Measurements from ENCODE around the gene PLEKHS1. TPM values are rescaled to one million over a fixed set of nuclear protein-coding genes. Genes with fewer than 3 reads are reported as not detected.

PLEKHS1 gene
- total RNA-seq, 2 donors from 2014 or later: 0.84 to 13.3 TPM

DNA sequence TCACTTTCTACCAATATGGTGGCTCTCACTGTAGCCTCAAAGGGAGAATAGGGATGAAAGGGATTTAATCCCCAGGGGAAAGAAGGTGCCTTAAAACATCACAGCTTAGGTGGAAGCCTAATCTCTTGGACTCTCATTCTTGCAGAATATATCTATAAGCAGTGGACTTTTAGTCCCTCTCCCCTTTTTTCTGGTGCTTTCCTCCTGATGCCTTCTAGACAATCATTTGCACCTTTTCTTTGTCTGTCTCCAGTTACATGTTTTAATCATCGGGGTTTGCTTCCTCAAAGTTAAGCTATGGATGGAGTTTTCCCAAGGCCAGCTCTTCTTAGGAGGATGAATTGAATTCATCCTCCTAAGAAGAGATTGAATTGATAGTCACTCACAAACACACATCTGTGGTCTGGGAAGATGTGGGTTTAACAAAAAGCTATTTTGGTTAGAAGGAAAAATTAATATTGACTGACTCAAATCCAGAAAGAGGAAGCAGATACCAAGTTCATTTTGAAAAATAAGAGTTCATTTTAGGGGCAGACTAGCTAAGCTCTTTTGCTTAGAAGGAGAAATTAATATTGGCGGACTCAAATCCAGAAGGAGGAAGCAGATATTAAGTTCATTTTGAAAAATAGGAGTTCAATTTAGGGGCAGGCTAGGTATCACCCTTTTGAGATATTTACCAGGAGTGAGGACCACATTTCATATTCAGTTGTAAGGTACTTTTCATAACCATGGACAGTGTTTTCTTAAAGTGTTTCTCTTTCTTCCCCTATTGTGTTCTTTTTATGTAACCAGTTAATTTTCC lies 35.2 kb upstream of the PLEKHS1 start:
- Histone ChIP-seq H3K27me3 (no peaks in the 10 kb centered on the region), H3K9me3 (no peaks in the 10 kb centered on the region), H3K9ac (ENCODE audit: low read depth in 2 of 2, low read length in 2 of 2) (no peak overlapping the region), H3K4me1 (no peaks in the 10 kb centered on the region), H3K4me3 (no peak overlapping the region), H3K36me3 (no peaks in the 10 kb centered on the region), H3K27ac (no peak overlapping the region)
- no peak for DNase-seq
- TF ChIP-seq, protein P1, sequence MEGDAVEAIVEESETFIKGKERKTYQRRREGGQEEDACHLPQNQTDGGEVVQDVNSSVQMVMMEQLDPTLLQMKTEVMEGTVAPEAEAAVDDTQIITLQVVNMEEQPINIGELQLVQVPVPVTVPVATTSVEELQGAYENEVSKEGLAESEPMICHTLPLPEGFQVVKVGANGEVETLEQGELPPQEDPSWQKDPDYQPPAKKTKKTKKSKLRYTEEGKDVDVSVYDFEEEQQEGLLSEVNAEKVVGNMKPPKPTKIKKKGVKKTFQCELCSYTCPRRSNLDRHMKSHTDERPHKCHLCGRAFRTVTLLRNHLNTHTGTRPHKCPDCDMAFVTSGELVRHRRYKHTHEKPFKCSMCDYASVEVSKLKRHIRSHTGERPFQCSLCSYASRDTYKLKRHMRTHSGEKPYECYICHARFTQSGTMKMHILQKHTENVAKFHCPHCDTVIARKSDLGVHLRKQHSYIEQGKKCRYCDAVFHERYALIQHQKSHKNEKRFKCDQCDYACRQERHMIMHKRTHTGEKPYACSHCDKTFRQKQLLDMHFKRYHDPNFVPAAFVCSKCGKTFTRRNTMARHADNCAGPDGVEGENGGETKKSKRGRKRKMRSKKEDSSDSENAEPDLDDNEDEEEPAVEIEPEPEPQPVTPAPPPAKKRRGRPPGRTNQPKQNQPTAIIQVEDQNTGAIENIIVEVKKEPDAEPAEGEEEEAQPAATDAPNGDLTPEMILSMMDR (IDR thresholded peaks at IDR 0.05): no peak
- intact Hi-C loops (cut with DNase I): no loop called here

DNA sequence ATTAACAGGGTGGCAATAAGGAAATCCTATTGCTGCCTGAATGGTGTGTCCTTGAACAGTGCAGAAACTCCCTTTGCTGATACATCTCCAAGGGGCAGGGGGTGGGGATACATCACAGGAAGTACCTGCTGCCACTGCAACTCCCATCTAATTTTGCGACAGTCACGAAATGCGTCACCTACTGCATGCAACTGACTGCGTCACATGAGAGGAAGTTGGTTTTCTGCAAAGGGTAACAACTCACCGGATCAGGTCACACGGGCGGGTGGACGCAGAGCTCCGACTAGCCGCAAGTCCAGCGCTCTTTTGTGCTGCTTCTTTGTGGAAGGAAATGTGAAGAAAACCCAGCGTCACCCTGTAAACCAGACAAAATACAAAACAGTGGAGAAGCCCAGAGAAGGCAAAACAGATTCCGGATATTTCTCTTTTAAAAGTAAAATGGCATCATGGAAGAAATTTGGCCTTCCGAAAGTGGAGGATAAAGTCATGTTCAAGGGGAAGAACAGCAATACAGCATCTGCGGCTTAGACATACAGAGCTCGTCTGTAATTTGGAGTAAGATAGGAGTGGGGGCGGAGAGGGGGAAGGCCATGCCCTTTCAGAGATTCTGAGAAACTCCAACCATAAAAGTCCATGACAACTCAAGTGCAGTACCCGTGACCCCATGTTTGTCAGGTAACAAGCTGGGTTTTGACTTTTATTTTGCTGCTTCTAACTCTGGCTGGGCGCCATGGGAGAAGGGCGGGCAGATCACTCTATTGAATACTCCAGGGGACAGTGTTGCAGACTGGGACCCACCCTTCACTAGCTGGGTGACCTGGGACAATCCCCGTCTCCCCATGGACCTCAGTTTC lies 32.3 kb upstream of the PLEKHS1 start:
- peak; percentile 85 for DNase-seq
- H3K9me3 ChIP-seq: no peaks in the 10 kb centered on the region
- intact Hi-C loops (cut with DNase I): no loop called here
- H3K27ac ChIP-seq: peak overlapping the region; percentile 65
- peak overlapping the region; percentile 62 to 74 for H3K9ac ChIP-seq (ENCODE audit: low read depth in 2 of 2, low read length in 2 of 2)
- H3K36me3 ChIP-seq: peaks cover 6% of the 10 kb centered on the region
- no peaks in the 10 kb centered on the region for H3K4me1 ChIP-seq
- TF ChIP-seq, protein P1 (IDR thresholded peaks at IDR 0.05): no peak
- no peaks in the 10 kb centered on the region for H3K27me3 ChIP-seq
- peak overlapping the region; percentile 4 for H3K4me3 ChIP-seq

DNA sequence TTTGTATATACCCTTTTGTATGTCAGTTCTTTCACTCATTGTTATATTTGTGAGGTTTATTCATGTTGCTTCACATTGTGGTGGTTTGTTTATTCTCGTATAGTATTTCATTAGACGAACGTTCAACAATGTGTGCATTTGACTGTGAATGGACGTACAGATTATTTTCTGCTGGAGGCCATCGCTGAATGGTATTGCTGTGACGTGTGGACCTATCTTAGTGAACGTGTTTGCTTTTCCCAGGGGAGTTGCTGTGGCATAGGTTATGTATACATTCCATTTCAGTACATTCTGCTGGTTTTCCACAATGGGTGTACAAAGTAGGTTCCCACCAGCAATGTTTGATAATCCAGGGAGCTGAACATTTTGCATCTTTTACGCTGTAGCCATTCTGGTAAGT lies 31.1 kb upstream of the PLEKHS1 start:
- H3K4me3 ChIP-seq: no peak overlapping the region

DNA sequence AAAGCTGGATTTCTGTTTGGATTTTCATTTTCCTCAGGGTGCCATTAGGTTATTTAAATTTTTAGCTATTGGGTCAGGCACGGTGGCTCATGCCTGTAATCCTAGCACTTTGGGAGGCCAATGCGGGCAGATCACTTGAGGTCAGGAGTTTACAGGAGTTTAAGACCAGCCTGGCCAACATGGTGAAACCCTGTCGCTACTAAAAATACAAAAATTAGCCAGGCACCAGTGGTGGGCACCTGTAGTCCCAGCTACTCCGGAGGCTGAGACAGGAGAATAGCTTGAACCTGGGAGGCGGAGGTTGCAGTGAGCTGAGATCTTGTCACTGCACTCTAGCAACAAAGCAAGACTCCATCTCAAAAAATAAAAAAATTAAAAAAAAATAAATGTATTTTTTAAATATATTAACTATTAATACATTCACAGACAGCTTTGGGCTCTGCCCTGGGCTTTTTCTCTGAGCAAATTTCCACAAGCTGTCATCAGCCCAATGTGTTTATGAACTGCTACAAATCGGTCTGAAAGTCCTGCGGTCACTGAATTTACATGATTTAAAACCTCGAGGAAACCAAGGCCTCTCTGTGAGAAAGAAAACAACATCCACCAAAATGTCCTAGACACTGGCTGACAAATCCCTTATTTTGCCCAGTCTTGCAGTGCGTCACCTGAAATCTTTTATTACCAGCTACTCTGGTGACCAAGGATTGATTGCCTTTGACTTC lies 19.2 kb upstream of the PLEKHS1 start:
- TF ChIP-seq, protein P1 (IDR thresholded peaks at IDR 0.05): no peak
- Histone ChIP-seq H3K36me3 (no peaks in the 10 kb centered on the region), H3K4me1 (no peaks in the 10 kb centered on the region), H3K9ac (ENCODE audit: low read depth in 2 of 2, low read length in 2 of 2) (no peak overlapping the region), H3K4me3 (no peak overlapping the region), H3K9me3 (no peaks in the 10 kb centered on the region), H3K27me3 (no peaks in the 10 kb centered on the region), H3K27ac (no peak overlapping the region)
- intact Hi-C loops (cut with DNase I): no loop called here
- no peak for DNase-seq

More for the DNA sequence above, 31.1 kb upstream of the PLEKHS1 start:
- no peaks in the 10 kb centered on the region for H3K9me3 ChIP-seq
- H3K27ac ChIP-seq: no peak overlapping the region
- intact Hi-C loops (cut with DNase I): no loop called here
- H3K27me3 ChIP-seq: no peaks in the 10 kb centered on the region
- peaks cover 8% of the 10 kb centered on the region for H3K36me3 ChIP-seq
- DNase-seq: no peak
- peak overlapping the region in 1 of 2 donors; percentile 74 for H3K9ac ChIP-seq (ENCODE audit: low read depth in 2 of 2, low read length in 2 of 2)
- TF ChIP-seq, protein P1 (IDR thresholded peaks at IDR 0.05): no peak
- no peaks in the 10 kb centered on the region for H3K4me1 ChIP-seq

DNA sequence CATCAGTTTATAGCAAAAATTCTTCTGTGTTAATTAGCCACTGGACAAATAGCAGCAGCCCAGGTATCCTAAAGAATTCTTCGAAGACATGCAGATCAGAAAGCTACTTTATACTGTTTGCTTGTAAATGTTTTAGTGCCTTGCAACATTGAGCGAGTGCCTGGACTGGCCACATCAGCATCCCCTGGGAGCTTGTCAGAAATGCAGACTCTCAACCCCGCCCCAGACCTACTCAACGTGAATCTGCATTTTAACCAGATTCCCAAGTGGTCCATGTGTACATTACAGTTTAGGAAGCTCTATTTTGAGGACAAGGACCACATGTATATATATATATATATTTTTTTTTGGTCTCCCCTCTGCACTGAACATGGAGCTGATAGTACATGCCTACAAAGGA lies 18.5 kb upstream of the PLEKHS1 start:
- DNase-seq: no peak
- H3K9me3 ChIP-seq: no peaks in the 10 kb centered on the region
- H3K4me3 ChIP-seq: no peak overlapping the region
- TF ChIP-seq, protein P1 (IDR thresholded peaks at IDR 0.05): no peak
- intact Hi-C loops (cut with DNase I): no loop called here
- no peaks in the 10 kb centered on the region for H3K4me1 ChIP-seq
- no peak overlapping the region for H3K27ac ChIP-seq
- no peak overlapping the region for H3K9ac ChIP-seq (ENCODE audit: low read depth in 2 of 2, low read length in 2 of 2)
- no peaks in the 10 kb centered on the region for H3K36me3 ChIP-seq
- H3K27me3 ChIP-seq: no peaks in the 10 kb centered on the region

All from colonic mucosa (tissue), 4 donors.